ENCODE measurements around the gene EFNA3.

EFNA3 gene

DNA sequence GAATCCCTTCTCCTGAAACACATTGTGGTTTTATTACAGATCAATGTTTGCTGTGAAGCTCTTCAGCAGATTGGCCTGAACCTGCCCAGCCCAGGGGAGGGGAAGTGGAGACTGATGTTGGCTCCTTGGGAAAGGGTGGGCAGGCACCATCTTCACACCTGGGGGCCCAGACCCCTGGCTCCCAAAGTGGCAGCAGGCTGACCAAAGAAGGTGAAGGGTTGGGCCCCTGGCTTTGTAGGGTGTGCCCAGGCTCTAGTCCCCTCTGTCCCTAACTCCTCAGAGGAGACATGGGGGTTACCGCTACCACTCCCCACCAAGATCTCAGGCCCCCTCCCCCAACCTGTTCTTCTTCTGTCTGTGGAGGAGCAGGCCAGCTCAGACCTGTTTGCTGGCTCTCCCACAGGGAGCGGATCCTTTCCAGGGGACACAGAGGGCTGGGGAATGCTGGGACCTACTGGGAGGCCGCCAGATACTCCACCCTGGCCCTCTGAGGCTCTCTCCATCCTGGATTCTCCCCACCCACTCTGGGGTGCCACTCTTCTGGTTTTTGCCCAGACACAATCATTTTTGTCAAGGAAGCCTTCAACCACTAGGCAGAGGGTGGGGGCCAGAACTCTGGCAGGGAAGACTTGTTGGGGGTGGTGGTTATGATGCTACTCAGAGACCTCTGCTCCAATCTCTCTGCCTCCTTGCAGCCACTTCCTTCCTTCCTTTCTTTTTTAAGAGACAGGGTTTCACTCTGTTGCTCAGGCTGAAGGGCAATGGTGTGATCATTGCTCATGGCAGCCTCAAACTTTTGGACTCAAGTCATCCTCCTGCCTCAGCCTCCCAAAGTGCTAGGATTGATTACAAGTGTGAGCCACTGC is 5.0 kb upstream of the EFNA3 start:
- DNase-seq (ENCODE audit: insufficient read length, low spot score) (no peak), FAIRE-seq (no peak)
- TF ChIP-seq, protein P1, sequence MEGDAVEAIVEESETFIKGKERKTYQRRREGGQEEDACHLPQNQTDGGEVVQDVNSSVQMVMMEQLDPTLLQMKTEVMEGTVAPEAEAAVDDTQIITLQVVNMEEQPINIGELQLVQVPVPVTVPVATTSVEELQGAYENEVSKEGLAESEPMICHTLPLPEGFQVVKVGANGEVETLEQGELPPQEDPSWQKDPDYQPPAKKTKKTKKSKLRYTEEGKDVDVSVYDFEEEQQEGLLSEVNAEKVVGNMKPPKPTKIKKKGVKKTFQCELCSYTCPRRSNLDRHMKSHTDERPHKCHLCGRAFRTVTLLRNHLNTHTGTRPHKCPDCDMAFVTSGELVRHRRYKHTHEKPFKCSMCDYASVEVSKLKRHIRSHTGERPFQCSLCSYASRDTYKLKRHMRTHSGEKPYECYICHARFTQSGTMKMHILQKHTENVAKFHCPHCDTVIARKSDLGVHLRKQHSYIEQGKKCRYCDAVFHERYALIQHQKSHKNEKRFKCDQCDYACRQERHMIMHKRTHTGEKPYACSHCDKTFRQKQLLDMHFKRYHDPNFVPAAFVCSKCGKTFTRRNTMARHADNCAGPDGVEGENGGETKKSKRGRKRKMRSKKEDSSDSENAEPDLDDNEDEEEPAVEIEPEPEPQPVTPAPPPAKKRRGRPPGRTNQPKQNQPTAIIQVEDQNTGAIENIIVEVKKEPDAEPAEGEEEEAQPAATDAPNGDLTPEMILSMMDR (IDR thresholded peaks at IDR 0.05; ENCODE audit: insufficient read depth, missing control alignments): no peak

DNA sequence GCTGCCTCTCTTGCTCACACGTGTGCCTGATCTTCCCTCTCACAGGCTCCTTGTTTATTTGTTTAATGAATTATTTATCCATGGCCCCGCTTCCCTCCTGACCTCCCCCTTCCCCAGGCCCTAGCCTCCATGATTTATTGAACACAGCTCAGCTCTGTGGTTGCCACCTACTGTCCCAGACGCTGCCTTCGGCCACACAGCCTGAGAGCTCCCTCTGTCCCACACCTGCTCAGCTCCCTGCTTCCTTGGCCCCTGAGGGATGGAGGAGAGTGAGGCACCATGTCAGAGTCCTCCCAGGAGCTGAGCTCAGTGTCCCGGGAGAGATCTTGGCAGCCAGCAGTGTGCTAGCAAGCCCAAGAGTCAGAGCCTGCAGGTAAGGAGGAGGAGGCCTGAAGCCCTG is 3.1 kb upstream of the EFNA3 start:
- FAIRE-seq: no peak

DNA sequence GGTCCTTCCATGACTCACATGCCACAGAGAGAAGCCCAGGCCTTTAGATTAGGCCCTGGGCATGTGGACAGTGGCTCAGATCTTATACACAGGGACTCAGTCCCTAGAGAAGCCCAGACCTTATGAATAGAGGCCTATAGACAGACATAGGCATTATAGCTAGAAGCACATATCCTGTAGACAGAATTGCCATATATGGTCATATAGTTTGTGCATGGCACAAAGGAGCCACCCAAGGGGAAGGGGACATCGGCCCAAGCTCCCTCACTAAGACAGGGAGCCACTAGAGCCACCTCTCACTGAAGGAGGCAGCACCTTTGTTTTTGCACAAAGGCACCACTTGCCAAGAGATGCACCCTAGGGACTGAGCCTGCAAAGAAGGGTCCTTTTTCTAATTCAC is 2.3 kb upstream of the EFNA3 start:
- no peak for FAIRE-seq
- TF ChIP-seq, protein P1 (IDR thresholded peaks at IDR 0.05; ENCODE audit: insufficient read depth, missing control alignments): no peak
- DNase-seq (ENCODE audit: insufficient read length, low spot score): no peak

More for the DNA sequence above, 3.1 kb upstream of the EFNA3 start:
- no peak for DNase-seq (ENCODE audit: insufficient read length, low spot score)
- TF ChIP-seq, protein P1 (IDR thresholded peaks at IDR 0.05; ENCODE audit: insufficient read depth, missing control alignments): no peak

DNA sequence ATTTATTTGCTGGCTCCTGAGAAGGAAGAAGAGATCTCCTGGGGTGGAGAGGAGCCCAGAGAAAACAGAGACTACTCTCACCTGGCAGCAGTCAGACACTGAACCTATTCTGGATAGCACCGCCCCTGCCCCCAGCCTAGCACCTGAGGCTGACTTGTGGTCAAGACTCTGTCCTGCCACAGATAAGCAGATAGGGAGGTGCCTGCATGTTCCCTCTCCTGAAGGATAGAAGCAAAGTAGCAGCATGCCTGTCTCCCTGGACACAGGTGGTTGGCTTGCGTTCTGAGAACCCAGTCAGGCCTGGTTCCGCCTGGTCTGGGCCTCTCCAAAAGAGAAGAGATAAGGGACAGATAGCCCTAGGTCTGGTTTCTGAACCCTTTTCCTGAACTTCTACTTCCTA is 1.3 kb upstream of the EFNA3 start:
- DNase-seq (ENCODE audit: insufficient read length, low spot score): no peak
- no peak for FAIRE-seq
- TF ChIP-seq, protein P1 (IDR thresholded peaks at IDR 0.05; ENCODE audit: insufficient read depth, missing control alignments): no peak

DNA sequence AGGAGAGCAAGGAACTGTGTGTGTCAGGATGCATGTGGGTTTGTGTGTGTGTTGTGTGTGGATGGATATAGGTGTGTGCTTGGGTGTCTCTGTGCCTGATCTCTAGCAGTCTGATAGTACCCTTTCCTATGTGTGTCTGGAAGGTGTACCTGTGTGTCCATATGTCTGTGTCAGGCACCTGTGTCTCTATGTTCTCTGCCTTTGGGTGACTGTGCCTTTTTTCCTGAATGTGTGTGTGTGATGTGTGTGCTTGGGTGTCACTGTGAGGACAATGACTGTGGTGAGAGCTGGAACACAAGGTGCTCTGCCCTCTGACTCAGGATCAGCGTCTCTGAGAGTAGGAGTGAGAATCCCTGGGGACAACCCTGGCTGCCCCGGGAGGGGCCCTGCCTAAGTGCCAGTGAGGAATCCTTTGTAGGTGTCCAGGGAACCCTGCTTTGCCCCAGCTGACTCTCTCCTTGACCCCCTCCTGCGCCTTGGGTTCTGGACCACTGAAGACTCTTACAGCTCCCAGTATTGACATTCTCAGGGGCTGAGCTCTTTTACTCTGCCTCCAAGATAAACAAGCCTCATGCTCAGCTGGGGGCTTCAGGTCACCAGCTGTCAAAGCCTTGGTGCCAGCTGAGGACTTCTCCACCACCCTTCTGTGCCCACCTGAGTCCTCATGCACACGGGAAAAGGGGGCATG is 735 bp upstream of the EFNA3 start:
- TF ChIP-seq, protein P1 (IDR thresholded peaks at IDR 0.05; ENCODE audit: insufficient read depth, missing control alignments): no peak
- FAIRE-seq: no peak
- DNase-seq (ENCODE audit: insufficient read length, low spot score): no peak

DNA sequence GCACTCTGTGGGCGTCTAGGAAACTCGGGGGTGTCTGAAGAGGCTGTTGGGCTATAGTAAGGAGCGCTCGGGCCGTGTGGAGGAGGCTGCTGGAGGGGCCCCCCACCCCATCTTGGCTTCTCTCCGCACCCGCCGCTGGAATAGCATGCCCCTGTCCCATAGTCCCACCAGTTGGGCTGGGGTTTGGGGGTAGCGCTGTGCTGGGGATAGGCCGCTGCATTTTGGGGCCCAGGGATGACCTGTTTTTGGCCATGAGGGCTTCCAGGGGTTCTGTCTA is 511 bp downstream of the EFNA3 start:
- FAIRE-seq (no peak), DNase-seq (ENCODE audit: insufficient read length, low spot score) (no peak)
- TF ChIP-seq, protein P1 (IDR thresholded peaks at IDR 0.05; ENCODE audit: insufficient read depth, missing control alignments): no peak

All from D721Med (cell line).